Middle frontal gyrus (tissue), 1 donor: ENCODE results near the gene SLX4IP.
"Not testable (repeated sequence)": the region's sequence is repeated elsewhere in the genome, so short reads cannot be mapped to it uniquely, and the experiment has no call there.

Source experiments
- DNase-seq: peaks from one replicate; pipeline ENCODE4 v3.0.0-alpha.2; 2015; ENCODE audit warnings: low spot score; ENCODE audit errors: extremely low spot score

SLX4IP gene

DNA sequence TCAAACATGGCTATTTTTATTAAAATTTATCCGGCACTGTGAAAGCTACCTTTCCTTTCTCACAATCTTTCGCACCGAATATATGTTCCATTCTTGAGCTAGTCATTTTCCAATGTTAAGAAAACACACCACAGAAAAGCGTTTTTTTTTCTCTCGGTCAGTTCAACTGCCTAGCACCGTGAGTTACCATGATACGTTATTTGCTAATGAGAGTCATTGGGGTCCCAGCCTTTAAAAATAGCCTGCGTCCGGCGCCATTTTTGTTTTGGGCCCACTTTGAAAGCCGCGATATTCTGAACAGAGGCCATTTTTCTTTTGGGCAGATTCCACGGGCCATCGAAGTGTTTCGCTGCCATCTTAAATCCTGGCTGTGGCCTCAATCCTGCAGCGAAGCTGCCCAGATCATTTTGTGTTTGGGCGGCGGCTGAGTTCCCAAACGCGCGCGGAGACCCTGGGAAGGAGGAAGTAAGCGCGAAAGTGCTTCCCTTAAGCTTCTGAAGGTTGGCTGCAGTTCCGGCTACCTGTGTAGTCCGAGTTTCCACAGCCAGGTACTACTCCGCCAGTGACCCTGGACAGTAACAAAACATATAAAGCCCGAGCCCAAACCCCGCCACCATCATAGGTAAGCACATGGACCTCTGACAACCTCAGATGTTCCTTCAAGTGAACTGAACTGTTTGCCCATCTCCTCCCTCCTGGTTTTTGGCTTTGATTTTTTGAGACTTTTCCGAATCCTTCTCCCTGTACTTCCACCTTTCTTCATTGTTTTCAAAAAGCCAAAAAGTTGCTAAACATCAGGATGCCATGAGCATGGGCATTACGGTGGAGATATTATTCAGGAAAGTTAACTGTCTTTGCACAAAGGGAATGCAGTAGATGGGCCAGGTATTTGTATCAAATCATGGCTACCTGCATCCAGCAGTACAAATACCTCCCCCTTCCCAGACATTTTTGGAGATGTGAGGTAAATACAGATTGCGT lies at the start of gene SLX4IP:
Gene SLX4IP (plus strand): TSS at position 474 of the 981 bp plus-strand sequence. CDS start 22,900 bp downstream, outside the sequence.
- peak; percentile 92 for DNase-seq

DNA sequence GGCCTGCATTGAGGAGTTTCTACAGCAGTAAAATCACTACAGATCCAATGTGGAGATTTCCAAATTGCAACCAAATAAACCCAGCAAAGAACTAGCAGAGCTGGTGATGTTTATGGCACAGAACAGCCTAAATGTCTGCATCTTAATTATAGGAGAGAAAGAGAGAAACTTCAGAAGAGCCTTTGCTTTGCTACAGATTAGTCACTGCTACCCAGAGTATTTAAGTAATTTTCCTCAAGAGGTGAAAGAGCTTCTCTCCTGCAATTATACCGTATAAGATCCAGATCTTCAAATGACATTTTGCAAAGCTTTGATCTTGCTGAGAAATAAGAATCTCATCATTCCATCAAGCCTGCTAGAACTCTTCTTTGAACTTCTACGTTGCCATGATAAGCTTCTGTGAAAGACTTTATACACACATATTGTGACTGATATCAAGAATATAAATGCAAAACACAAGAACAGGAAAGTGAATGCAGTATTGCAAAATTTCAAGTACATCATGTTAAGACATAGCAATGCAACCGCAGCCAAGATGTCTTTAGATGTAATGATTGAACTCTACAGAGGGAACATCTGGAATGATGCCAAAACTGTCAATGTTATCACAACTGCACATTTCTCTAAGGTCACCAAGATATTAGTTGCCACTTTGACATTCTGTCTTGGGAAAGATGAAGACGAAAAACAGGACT lies 49.1 kb upstream of the SLX4IP start:
- no peak for DNase-seq

DNA sequence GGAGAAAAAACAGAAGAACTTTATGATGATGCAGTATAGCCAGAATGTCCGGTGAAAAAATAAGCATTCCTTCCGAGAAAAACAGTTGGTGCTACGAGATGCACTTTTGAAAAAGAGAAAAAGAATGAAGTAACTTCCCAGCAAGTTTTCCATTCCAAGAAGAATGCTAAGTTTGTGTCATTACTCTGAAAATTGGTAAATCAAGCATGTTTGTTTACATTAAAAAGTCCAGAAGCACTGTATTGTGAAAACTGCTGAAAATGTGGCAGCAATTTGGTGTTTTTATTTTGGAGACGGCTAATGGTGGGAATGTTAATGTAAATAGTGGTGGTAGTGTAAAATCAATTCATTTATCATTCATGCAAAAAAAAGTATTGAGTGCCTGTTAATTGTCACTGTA lies 47.4 kb upstream of the SLX4IP start:
- DNase-seq, result no peak

DNA sequence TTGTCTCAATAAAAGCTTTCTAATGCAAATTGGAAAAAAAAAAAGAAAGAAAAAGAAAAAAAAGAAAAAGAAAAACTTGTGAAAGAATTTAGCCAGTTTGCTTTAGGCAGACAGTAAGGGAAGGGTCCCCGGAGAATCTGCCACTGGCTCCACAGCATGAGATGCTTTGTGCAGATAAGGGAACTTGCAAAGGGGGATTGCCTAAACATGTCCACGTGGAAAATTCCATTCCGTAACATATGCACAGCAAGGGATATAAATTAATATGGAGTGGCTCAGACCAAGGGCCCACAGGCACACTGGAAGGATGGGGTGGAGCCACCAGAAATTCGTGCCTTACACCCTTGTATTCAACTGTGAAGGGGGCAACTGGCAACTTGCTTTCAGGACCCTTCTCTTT lies 46.5 kb upstream of the SLX4IP start:
- no peak for DNase-seq

DNA sequence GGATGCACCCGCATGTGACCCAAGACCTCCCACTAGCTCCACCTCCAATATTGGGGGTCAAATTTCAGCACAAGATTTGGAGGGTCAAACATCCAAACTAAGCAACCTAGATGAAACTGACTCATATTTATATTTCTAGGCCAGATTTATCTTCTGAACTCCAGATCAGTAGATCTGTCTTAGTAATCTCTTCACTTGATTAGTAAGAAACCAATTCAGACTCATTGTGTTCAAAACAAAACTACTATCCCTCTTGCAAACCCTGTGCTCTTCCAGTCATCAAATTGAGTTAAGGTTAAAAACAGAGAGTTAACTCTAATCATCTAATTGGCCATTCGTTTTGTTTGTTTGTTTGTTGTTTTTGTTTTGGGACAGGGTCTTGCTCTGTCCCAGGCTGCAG lies 44.4 kb upstream of the SLX4IP start:
- no peak for DNase-seq

DNA sequence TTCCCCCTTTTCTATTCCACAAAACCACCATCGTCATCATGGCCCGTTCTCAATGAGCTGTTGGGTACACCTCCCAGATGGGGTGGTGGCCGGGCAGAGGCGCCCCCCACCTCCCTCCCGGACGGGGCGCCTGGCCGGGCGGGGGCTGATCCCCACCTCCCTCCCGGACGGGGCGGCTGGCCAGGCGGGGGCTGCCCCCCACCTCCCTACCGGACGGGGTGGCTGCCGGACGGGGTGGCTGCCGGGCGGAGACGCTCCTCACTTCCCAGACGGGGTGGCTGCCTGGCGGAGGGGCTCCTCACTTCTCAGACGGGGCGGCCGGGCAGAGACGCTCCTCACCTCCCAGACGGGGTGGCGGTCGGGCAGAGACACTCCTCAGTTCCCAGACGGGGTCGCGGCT lies 40.4 kb upstream of the SLX4IP start:
- not testable (repeated sequence) for DNase-seq

DNA sequence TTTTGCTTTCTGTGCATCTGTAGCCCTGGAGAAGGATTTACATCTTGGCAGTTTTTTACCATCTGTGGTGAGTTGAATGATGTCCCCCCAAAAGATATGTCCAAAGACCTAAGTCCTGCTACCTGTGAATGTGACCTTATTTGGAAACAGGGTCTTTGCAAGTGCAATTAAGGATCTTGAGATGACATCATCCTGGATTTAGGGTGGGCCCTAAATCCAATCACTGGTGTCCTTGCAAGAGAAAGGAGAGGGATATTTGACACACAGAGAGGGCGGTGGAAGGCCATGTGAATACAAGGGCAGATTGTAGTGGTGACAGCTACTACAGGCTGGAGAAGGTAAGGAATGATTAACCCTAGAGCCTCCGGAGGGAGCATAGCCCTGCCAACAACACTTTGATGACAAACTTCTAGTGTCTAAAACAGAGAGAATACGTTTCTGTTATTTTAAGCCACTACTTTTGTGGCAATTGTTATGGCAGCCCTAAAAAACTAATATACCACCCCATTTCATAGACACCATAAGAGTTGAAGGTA lies 36.2 kb upstream of the SLX4IP start:
- DNase-seq, result no peak

DNA sequence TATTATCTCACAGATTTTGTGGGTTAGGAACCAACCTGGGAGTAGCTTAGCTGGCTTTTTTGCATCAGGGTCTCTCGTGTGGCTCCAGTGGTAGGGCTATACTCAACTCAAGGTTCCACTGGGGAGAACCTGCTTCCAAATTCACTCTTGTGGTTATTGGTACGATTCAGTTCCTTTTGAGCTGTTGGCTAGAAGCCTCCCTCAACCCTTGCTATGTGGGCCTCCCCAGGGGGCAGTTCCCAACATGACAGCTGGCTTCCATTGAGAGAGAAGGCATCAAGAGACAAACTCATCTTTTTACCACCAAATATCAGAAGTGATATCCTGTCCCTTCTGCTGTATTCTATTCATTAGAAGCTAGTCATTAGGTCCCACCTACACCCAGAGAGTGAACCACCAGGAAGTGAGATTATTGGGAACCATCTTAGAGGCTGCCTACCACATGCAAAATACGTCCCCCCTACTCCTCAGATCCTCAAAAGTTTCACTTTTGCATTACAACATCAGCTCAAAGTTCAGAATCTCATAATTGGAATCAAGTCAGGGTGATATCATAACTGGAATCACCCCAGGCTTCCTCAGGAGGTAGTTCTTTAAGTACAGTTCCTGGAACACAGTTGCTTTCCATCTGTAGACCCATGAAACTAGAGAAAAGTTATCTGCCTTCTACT lies 32.0 kb upstream of the SLX4IP start:
- no peak for DNase-seq

DNA sequence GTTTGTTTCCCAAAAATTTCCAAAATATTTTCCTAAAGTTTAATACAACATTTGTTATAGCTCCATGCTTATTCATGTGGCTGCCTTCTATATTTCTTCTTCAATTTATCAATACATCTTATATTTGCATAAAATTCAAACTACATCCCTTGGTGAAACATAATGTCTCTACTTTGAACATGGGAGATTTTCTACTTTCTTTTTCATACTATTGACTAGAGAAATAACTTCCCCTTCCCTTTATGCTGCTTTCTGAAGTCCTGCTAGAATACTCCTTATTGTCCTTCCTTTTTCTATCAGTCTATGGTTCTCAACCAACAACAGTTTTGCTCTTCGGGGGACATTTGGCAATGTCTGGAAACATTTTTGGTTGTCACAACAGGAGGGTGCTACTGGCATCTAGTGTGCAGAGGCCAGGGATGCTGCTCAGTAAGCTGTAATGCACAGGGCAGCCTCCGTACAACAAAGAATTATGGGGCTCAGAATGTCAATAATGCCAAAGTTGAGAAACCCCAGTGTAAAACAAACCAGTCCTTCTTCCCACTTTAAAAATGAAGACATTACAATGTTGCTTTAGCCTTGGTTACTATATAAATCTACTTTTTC lies 31.0 kb upstream of the SLX4IP start:
- no peak for DNase-seq

DNA sequence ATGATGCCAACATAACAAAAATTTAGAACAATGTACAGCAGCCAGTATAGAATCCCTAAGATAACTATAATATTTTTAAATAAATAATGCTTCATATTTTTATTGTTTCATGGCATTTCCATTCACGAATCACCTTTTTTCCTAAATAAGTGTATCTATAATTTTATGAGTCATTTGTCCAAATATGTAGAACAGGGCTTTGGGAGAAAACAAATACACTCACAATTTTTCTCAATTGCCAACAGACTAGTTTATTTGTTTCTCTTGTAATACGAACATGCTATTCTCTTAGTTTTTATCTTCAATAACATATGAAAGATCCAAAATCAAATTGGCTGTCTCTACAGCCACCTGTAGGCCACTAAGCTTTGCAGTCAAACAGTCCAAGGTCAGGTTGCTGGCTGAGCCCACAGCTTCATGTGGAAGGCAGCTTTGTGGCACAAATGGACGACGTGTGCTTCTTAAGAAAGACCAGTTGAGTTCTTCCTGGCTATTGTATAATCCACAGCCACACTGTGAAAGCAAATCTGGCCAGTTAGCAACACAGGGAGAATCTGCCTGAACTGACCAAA lies 30.1 kb upstream of the SLX4IP start:
- no peak for DNase-seq

DNA sequence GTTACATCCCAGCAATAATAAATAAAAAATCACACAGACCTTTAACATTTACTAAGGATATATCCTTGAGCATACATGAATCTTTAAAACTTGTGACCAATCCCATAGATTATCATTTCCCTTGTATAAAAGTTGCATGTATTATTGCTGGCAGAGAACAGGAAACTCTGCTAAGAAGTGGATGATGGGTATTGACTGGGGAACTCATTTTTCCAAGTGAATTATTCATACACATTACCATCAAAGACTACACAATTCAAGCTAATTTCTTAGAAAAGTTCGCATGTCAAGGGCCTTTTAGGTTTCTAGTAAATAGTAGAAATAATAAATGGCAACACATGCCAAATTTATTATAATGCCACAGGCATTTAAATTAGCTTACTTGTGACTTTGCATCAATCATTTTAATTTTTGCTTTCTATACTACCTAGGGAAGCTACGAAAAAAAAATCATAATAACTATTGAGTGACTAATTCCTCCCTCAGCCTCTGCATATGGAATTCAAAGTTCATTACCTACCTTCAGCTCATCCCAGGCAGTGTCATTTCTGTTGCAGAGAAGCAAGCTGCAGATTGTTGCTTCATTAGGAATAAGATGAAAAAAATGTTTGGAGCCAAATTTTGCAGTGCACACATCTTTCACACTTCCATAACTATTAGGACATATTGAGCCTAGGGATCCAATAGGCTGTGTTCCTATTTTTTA lies 26.8 kb upstream of the SLX4IP start:
- no peak for DNase-seq

DNA sequence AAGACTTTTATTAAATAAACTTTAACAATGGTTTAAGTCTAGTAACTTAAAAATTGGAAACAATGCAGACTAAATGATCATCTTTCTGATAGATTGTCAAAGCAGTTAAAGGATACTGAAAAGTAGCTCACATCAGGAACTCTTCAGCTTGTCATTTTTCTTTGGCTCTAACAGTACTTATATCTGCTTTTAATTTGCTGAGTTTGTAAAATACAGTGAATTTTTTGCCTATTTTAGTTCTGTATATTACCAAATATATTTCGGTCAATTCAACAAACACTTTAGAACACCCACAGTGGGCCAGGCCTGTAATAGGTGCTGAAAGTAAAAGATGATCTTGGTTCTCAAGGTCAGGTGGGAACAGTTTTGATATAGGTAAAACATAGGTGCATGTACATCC lies 23.4 kb upstream of the SLX4IP start:
- DNase-seq, result no peak

DNA sequence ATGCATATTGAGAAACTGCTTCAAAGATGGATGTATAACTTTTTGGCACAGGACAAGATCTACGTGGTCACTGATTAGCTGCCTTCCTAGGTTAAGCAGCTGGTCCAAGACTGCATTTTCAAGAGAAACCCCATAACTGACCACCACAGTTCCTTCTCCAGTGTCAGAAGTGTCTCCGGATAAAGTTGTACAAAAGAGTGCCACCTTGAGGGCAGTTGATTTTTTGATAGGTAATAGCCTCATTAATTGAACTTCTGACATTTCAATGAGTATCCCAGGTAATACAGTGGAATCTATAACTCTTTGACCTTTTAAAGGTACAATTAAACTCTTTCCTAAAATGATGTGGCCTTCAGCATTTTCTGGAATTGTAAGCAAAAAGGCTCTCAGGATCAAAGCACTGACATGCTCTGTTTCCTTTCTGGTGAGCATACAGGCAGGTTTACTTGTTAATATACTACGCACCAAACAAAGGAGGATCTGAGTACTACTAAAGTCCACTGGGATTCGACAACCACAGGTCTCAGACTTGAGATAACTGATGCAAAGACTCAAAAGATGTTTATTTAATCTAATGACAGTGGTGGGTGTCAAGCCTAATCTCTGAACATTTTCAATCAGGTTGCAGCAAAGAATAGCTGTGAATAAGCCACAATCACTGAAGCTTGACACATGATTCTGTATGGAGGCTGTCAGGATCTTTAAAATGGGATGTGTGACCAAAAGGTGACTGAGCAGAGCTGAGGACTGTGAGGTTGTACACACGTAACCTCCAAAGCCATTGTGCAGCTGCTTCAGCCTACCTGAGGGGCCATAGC lies 22.3 kb upstream of the SLX4IP start:
- no peak for DNase-seq

DNA sequence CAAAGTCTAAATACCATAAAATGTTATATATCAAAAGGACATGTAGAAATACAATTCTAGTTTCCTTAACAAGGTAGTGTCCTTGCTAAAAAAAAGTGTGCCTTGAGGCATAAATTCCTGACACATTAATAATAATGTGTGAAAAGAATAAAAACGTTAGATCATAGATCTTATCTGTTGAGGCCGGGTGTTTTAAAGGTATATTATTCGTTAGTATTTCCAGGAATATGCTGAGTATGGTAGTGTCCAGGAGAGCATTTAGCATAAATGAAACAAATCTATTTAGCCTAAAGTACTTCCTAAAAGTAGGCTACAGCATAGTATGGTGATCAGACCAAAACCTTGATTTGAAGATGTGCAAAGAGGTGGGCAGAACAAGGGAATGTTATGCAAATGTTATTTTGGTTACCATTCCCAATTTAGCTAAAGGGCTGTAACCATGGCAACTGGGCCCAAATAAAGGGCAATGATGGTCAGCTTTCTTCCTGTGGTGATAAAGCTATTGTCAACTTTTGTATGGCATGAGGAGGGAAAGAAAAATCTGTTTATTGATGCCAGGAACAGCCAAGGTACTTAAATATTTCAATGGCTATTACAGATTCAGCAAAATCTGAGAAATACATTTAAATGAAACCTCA lies 20.0 kb upstream of the SLX4IP start:
- no peak for DNase-seq

DNA sequence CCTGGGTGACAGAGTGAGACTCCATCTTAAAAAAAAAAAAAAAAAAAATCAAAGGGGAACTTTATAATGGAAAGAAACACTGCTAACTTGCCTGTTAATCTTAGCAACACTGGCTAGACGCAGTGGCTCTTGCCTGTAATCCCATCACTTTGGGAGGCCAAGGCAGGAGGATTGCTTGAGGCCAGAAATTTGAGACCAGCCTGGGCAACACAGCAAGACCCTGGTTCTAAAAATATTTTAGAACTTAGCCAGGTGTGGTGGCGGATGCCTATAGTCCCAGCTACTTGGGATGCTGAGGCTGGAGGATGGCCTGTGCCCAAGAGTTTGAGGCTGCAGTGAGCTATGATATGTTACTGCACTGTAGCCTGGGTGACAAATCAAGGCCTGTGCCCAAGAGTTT lies 17.9 kb upstream of the SLX4IP start:
- not testable (repeated sequence) for DNase-seq

DNA sequence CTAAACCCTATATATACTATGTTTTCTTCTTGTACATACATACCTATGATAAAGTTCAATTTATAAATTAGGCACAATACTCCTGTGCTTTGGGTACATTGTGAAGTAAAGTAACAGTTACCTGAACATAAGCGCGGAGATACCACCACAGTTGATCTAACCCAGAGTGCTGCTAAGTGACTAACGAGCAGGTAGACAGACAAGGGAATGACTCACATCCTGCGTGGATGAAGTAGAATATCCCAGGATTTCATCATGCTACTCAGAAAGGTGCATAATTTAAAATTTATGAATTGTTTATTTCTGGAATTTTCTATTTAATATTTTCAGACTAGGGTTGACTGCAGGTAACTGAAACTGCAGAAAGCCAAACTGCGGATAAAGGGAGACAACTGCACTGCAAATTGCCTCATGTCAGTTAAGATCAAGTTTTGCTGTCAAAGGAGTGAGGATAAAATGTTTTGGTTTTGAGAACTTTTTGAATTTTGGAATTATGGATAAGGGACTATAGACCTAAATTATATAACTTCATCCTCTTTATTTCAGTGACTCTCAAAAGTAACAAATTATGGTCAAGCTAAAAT lies 15.5 kb upstream of the SLX4IP start:
- no peak for DNase-seq

DNA sequence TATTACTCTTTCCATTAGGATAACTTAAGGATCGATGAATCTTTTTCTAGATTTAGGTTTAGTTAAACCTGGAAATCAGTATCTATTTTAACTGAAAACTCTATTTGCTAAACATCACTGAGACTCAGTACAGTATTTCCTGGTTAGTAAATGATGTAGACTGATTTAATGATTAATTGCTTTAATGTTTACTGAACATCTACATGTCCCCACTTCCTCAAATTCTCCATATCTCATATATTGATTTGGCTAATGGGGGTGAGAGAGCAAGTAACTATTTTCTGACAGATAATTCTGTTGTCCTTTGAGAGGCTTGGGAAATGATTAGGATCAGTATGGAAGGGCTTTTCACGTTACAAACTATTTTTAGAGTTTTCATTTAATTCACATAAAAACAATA lies 11.4 kb upstream of the SLX4IP start:
- DNase-seq, result no peak

DNA sequence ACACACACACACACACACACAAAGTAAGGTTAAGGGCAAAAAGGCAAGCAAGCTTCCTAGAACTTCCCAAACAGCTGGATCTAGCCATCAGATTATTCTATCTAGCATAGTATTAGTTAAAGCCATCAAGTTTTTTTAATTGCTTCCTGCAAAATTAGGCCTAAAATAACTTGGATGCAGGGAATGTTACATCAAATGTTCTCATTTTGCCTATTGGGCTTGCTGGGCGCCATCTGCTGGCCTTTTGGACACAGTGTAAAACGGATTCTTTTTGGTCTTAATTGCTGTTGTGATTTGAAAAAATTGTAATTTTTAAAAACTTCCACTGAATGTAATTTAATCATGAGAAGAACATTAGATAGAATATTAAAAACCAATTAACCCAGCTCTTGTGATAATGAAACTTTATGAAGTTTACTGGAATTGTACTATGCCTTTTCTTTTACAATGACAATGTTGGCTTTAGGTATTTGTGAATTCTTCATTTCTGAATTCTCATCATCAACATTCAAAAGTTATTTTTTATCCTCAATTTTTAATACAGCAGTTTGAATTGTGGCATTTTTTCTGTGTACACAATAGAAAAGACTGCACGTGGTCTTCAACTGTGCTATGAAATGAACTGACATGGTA lies 7.9 kb upstream of the SLX4IP start:
- peak; percentile 49 for DNase-seq
